Germinal center (tissue), 1 donor: ENCODE data around the gene NTSR2.

ENCODE experiments used
- DNase-seq: peaks from one replicate; pipeline ENCODE4 v3.0.0; 2012; ENCODE audit warnings: mixed read lengths, low spot score

The NTSR2 gene

DNA sequence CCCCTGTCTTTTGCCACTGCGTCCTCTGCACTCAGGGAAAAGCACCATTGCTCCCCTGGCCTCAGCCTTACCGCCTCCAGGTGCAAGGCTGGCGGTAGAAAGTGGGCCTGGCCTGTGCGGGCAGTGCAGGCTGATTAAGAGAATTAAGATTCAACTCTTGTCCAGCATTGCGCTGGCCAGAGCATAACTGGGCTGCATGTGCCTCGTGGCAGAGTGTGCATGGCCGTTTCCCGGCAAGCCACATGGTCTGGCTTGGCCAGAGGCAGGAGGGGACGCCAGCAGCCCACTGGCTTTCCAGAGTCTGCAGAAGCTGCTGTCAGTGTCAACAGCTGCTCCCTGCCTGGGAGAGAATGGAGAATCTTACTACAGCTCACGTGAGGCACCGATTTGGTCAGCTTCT lies 12.3 kb downstream of the NTSR2 start:
- DNase-seq, result no peak

DNA sequence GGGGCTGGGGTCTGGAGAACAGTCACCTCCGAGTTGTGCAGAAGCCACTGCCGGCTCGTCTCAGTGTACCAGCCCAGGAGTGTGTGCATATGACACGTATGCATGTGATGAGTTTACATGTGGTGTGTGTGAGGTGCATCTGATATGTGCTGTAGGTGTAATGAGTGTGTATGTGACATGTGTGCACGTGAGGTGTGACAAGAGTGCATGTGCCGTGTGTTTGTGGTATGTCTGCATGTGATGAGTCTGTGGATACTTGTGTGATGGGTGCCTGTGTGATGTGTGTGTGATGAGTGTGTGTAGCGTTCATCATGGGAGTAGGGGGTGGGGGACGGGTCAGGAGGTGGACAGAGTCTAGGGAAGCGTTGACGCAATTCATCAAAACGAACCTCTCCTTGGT lies 12.8 kb downstream of the NTSR2 start:
- DNase-seq, result no peak

DNA sequence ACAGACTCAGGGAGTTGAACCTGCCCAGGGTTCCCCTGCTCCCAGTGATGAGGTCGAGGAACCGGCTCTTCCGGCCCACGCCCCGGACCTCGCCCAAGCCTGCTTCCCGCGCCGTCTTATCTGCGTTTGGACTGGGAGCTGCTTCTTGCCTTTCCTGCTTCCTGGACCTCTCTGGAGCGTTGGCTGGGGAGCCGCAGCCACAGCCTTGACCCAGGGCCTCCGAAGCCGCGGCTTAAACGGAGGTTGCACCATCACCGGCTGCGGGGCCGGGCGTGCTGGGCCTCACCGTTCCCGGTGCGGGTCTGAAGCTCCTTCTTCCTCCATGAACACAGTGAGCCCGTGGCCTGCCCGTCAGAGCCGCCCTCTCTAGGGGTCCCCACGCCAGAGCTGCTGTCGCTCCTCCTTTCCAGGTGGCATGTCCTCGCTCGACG lies 13.3 kb downstream of the NTSR2 start:
- DNase-seq, result no peak

DNA sequence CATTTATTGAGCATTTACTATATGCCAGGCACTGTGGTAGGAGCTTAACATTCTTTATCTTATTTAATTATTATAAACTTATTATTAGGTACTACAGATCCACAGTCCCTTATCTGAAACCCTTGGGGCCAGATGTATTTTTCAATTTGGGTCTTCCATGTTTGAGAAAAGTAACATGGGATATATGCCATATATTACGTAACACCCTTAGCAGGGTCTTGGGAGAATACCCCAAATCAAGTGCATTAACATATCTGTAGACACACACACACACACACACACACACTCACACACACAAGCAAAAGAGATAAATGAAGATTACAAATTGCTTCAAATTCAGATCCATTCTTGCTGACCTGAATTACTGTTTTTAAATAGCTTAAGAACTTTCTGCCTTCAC lies 13.7 kb downstream of the NTSR2 start:
- DNase-seq, result no peak

DNA sequence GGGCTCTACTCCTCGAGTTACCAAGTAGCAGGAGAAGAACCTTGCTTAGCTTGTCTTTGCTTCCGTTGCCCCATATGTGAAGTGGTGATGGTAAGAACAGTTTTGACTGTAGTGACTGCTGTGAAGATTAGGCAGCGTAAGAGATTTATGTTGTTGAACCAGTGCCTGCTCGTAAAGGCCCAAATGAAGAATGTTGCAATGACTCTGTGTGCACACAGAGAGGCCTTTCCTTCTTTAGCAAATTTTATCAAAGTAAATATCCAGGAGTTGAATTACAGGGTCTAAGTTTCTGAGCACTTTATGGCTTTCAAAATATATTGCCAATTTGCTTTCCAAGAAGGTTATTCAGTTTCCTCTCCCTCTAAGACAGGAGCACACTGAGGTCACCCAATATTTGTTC lies 14.5 kb downstream of the NTSR2 start:
- DNase-seq, result no peak

DNA sequence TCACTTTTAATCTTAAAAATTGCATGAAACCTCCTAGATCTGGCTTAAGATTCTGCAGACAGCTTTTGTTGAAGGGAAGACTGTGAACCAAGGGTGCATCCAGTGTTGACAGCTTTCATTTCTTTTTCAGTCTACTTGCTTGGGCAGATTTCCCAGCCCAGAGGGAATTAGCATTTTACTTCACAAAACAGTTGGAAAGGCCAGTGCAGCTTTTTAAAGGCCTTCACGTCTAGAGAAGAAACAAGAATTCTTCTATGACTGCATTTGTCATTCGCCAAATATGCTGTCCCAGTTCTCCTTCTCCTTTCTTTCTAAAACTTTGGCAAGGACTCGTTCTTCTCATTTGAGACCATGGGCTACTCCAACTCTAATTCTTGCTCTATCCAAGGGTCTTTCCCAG lies 17.4 kb downstream of the NTSR2 start:
- DNase-seq, result no peak

DNA sequence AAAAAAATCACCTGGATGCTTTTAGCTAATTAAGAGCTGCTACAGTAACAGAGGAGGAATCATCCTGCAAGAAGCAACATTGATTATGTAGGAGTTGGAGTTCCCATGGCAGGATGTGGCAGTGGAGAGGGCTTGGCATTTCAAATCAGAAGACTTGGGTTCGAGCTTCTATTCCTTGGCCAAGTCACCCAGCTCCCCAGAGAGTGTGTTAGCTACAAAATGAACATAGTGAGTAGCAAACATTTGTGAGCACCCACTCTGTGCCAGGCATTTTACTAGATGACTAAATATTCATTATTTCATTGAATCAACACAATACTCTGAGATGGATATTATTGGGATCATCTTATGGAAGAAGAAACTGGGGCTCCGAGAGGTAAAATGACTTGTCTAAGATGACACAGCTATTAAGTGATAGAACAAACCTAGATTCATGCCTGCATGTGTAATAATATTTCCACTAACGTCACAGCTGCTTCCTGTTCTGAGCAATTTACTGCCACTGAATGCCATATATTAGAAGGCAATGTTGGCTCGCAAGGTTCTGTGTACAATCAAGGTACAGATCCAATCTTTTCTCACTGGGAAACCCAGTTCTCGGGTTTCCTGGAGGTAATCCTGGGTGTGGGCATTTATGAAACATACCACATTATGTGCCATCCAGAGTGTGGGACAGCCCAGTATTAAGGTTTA lies 18.0 kb downstream of the NTSR2 start:
- DNase-seq, result no peak

DNA sequence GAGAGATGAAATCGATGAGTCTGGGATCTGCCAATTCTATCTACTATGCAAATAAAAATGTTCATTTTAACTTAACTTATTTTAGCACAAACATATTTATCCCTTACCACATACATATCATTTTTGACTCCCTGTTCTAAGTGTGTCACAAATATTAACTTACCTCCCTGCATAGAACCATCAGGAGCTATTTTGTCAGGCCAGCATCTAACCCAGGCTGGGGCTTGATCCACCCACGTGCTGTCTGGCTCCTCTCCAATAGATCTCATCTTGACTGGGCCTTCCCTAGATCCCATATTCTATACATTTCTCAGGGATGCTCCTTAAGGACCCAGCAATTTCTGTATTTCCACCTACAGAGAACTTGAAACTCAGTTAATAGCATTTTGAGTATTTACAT lies 20.9 kb downstream of the NTSR2 start:
- no peak for DNase-seq

DNA sequence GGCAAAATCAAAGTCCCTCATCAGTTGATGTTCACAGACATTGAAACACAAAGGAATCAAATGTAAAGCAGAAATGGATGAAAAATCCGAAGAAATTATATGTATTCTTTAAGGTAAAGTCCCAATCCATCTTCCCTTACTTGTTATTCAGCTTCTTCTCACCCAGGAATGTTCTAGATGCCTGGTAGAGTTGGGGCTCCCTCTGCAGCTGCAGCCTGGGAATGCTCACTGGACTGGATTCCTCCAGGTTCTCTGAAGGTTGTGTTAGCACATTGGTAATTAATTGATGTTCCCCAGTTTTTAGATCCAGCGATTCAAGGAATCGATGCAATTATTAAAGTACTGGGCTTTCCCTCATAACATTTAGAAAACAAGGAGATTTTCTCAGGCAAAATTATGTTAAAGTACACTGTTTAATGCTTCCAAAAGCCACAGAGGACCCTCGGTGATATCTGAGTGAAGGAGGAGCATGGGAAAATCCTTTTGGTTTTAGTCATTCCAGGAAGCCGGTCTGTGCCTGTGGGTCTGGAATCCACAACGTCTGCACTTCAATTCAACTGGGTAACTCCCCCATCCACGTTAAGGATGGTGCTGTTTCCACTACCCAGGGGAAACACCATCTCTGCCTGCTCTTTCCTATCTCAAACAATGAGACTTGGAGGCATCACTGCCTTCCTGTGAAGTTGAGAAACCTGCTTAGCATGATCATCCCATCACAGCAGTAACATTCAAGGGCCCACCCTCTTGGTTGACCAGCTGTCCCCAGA lies 22.0 kb downstream of the NTSR2 start:
- no peak for DNase-seq

DNA sequence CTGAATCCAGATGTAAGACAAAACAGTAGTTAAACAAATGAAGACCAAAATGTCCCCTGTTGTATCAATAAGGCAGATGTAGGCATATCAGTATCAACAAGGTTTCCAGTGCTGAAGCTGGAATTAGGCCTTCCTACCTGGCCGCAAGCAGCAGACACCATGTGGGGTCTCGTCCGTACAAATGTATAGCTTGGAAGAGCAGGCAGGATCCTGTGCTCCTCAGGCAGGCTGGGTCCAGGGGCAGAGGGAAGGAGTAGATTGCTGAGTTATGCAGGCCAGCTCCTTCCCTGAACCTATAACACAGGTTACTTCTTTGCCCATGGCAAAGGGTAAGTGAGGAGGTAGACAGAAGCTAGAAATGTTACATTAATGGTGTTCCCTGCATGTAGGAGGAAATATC lies 23.5 kb downstream of the NTSR2 start:
- DNase-seq, result no peak

DNA sequence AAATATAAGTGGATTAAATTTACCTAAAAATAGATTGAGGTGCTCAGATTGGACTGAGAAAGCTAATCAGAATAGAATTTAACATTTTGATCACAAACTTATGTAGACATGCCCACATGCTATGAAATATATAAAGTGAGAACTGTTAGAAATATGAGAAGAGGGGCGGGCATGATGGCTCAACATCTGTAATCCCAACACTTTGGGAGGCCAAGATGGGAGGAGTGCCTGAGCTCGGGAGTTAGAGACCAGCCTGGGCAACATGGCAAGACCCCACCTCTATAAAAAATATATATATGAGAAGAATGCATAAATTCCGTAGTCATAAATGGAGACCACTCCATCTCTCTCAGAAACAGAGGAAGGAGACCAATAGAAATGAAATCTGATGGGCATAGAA lies 25.7 kb downstream of the NTSR2 start:
- DNase-seq, result no peak

DNA sequence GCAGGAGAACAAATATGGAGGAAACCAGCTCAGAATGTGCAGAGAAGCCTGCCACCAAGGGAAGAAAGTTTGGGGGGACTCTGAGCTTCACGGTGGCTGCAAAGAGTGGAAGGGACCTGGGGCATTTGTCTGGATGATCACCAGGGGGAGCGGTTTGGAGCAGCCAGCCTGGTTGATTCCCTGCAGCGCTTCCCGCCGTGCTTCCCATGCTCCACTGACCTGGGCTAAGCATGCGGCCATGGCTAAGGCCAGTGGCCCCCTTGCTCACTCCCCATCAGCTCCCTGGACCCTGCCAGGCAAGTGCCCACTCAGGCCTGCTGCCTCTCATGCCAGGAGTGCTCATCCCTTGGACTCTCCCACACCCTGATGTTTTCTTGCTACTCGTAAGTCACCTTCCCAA lies 27.0 kb downstream of the NTSR2 start:
- no peak for DNase-seq

DNA sequence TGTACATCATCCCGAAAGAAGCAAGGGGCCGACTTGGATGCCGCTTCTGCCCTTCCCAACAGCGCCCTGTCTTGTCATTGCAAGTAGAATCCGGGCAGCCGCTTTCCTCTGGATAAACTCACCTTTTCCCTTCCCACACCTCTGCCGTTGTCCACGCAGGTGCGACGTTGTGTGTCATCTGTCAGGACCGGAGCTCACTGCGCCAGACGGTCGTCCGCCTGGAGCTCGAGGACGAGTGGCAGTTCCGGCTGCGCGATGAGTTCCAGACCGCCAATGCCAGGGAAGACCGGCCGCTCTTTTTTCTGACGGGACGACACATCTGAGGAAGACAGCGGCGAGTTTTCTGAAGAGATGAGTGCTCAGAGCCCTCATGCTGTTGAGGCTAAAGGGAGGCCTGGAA lies 29.9 kb downstream of the NTSR2 start:
- DNase-seq, result no peak

DNA sequence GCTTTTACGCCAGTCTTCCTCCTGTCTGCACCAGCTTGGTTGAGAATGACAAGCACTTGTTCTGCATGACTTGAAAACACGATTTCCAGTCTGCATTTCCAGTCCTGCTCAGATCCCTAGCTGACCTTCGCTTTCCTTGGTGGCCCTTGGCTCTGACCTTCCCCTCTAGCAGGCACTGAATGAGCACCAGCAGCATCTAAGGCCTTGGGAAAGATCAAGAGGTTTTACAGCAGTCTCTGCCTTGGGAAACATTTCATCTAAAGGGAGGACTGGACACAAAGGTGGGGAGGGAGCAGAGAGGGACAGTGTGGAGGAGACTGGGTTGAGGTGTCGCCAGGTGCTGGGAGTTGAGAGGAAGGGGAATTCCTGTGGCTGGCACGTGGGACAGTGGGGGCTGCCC lies 30.5 kb downstream of the NTSR2 start:
- no peak for DNase-seq

DNA sequence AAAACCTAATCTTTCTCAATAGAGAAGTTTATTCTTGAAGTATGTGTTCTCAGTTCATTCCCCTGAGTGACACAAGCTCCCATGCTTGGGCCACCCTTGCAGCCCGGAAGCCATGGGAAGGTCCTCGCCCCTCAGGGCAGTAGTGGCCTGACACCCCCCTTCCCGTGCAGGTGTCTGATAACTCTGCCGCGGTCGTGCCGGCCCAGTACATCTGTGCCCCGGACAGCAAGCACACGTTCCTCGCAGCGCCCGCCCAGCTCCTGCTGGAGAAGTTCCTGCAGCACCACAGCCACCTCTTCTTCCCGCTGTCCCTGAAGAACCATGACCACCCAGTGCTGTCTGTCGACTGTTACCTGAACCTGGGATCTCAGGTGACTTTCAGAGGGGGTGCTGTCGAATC lies 32.4 kb downstream of the NTSR2 start:
- no peak for DNase-seq

DNA sequence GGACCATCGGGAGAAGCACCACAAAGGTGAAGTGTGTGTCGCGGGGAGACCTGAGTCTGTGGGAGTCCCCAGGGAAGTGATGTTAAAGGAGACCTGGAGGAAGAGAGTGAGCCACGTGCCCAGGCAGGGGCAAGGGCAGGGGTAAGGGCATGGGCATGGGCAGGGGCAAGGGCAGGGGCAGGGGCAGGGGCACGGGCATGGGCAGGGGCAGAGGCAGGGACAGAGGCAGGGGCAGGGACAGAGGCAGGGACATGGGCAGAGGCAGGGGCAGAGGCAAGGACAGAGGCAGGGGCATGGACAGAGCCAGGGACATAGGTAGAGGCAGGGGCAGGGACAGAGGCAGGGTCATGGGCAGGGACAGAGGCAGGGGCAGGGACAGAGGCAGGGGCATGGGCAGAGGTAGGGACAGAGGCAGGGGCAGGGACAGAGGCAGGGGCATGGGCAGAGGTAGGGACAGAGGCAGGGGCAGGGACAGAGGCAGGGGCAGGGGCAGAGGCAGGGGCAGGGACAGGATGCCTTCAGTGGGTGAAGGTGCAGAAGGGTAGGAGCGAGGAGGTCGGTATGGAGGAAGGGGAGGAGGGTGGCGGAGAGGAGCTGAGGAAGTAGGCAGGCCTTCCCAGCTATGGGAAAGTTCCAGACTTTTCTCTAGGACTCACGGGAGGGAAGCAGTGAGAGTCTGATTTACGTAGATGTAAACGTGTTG lies 33.3 kb downstream of the NTSR2 start:
- DNase-seq, result no peak

DNA sequence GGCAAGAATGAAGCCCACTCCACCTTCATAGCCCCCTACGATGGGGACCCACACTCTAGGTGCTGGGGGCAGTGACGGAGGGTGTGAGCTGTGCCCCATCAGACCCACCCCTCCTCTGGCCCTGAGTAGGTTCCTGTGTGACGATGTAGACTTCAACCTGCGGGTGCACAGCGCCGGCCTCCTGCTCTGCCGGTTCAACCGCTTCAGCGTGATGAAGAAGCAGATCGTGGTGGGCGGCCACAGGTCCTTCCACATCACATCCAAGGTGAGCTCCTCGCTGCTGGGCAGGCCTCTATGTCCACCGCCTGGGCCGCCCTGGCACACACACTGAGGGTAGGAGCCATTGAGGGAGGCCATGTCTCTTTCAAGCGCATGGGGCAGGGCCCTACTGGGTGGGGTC lies 34.9 kb downstream of the NTSR2 start:
- DNase-seq, result no peak

DNA sequence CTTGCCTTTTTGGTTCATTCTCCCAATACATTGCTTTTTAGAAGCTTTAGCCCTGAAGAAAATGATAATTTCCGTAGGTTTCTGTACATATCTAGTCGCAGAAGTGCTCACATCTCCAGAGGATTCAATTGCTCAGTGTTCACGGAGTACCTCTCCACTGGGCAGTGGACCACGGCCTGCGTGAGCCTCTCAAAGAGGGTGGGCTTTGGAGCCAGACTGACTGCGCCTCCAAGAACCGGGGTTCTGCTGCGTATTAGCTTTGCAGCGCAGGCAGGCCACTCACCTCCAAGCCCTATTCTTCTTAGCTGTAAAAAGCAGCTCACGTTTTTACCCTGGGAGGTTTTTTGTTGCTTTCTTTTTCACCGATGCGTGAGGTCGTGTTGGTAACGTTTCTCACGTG lies 35.4 kb downstream of the NTSR2 start:
- no peak for DNase-seq

DNA sequence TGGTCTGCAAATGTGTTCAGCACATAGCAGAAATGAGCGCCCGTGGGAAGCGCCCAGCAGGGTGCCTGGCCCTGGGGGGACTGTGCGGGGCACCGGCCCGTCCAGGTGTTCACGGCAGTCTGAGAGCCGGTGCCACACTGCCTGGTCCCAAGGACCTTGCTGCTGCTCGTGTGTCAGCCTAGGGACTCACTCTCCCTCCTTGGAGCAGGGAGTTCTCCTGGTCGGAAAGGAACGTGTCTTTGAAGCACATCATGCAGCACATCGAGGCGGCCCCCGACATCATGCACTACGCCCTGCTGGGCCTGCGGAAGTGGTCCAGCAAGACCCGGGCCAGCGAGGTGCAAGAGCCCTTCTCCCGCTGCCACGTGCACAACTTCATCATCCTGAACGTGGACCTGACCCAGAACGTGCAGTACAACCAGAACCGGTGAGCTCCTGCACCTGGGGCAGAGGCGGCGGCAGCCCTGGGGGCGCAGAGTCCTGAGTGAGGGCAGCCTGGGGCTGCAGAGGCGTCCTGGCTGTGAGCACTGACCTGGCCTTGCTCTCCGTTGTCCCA lies 36.0 kb downstream of the NTSR2 start:
- DNase-seq, result no peak

DNA sequence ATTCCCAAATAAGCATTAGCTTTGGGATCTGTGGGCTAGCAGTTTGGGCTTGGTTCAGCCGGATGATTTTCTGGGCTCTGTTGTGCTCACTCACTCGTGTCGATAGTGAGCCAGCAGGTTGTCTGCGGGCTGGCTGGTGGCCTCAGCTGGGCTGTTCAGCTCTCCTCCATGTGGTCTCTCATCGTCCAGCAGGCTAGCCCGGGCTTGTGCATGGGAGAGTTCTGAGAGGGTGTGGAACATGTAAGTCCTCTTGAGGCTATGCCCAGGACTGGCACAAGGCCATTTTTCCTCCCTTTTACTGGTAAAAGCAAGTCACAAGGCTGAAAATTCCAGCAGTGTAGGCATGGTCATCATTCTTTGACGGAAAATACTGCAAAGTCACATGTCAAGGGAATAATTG lies 38.5 kb downstream of the NTSR2 start:
- DNase-seq, result no peak

DNA sequence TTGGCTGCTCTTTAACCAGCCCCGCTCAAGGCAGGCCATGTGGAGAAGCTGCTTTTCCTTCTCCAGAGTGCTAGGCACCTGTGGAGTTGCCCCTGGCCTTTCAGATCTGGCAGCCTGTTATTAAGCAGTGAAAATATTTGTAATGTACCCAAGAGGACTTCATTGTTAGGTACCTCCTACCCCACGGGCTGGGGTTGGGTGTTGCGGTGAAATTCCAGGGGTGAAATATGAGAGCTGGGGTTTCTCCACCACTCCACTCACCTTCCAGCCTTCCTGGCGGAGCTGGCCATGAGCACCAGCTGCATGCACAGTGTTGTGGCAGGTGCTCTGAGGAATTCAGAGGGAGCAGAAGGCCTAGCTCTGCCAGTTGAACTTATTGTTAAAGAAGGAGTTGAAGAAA lies 39.1 kb downstream of the NTSR2 start:
- no peak for DNase-seq

DNA sequence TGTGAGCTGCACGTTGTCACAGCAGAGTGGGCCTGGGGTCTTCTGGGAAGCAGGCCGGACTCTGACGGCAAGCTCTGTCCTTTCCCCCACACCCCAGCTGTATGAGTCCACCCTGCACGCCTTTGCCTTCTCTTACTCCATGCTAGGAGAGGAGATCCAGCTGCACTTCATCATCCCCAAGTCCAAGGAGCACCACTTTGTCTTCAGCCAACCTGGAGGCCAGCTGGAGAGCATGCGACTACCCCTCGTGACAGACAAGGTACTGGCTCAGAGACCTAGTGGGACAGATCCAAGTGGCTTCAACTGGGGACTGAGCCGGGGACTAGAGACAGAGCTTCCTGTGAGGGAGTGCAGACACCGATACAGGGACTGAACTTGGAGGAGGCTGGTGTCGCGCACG lies 40.1 kb downstream of the NTSR2 start:
- DNase-seq, result no peak

DNA sequence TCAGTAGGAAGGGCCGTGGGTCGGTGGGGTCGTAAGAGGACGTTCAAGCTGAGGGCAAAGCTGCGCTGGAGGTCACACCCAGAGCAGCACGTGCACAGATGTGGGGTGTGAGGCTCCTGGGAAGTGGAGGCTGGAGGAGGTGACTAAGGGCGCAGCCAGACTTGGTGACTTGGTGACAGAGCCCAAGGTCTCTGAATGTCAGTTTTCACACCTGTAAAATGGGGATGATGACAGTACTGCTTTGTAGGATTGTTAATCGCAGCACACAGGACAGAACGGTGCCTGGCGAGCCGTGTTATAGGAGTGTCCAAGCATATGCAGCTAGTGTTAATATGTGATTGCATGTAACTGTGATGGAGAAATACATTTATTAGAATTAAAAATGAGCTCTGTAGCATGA lies 40.8 kb downstream of the NTSR2 start:
- DNase-seq, result no peak
